WTC11 (cell line): ENCODE results near the gene PSMD1. TPM values are rescaled to one million over a fixed set of nuclear protein-coding genes. Genes with fewer than 3 reads are reported as not detected.

ENCODE experiments used
- ATAC-seq: fragments of 200-7000 bp; cut with Tn5 transposase; 2 replicates; pipeline ENCODE4 v1.10.0; 2021; ENCODE audit warnings: mild to moderate bottlenecking, moderate library complexity
- CTCF ChIA-PET: fragments of 300-600 bp; sonication (Branson Sonifier 250); formaldehyde crosslinking; loops from one replicate; lab custom pipeline; 2021; ENCODE audit warnings: antibody characterized with exemption; lab: Charles Lee
- POLR2A ChIA-PET: fragments of 350-600 bp; sonication (Branson Sonifier 250); formaldehyde crosslinking; loops from one replicate; lab custom pipeline; 2021; ENCODE audit warnings: antibody characterized with exemption; lab: Charles Lee
- DNase-seq: peaks from one replicate; pipeline ENCODE4 v3.0.0; 2021; ENCODE audit warnings: low spot score
- H3K27ac Mint-ChIP-seq: 2 replicates; pipeline ENCODE4 v1.8.0; 2021; ENCODE audit warnings: mixed read lengths
- H3K27me3 Mint-ChIP-seq: 2 replicates; pipeline ENCODE4 v1.8.0; 2021; ENCODE audit warnings: low read depth, mild to moderate bottlenecking, moderate library complexity, mixed read lengths
- H3K36me3 Mint-ChIP-seq: 2 replicates; pipeline ENCODE4 v1.8.0; 2021; ENCODE audit warnings: mixed read lengths
- H3K4me1 Mint-ChIP-seq: 2 replicates; pipeline ENCODE4 v1.8.0; 2022; ENCODE audit warnings: mixed read lengths
- H3K4me3 Mint-ChIP-seq: 2 replicates; pipeline ENCODE4 v1.8.0; 2021; ENCODE audit warnings: mild to moderate bottlenecking, moderate library complexity, mixed read lengths
- H3K9me3 Mint-ChIP-seq: 2 replicates; pipeline ENCODE4 v1.8.0; 2021; ENCODE audit warnings: mixed read lengths
- CBFB ChIP-seq: sonication (generic); formaldehyde crosslinking; IDR thresholded peaks from 2 replicates; pipeline ENCODE4 v1.8.1; 2022; ENCODE audit warnings: mild to moderate bottlenecking, low read depth, missing genetic modification reagents
- E2F1 ChIP-seq: sonication (generic); formaldehyde crosslinking; IDR thresholded peaks from 2 replicates; pipeline ENCODE4 v1.8.0; 2022; ENCODE audit warnings: mild to moderate bottlenecking, missing genetic modification reagents
- ESRRA ChIP-seq: sonication (generic); formaldehyde crosslinking; IDR thresholded peaks from 2 replicates; pipeline ENCODE4 v1.8.1; 2022; ENCODE audit warnings: mild to moderate bottlenecking, missing genetic modification reagents, borderline replicate concordance
- FOXK1 ChIP-seq: sonication (generic); formaldehyde crosslinking; IDR thresholded peaks from 2 replicates; pipeline ENCODE4 v1.8.0; 2022; ENCODE audit warnings: mild to moderate bottlenecking, moderate library complexity, missing genetic modification reagents
- GTF2I ChIP-seq: fragments of 250-450 bp; sonication (Bioruptor Pico); conservative IDR thresholded peaks from 2 replicates; pipeline ENCODE4 v1.4.0; 2021; ENCODE audit warnings: mild to moderate bottlenecking
- HMGXB4 ChIP-seq: sonication (generic); formaldehyde crosslinking; IDR thresholded peaks from 2 replicates; pipeline ENCODE4 v1.8.1; 2023; ENCODE audit warnings: mild to moderate bottlenecking, moderate library complexity, missing genetic modification reagents
- KAT7 ChIP-seq: sonication (generic); formaldehyde crosslinking; IDR thresholded peaks from 2 replicates; pipeline ENCODE4 v1.8.1; 2023; ENCODE audit warnings: missing genetic modification reagents, mild to moderate bottlenecking, borderline replicate concordance
- MXD4 ChIP-seq: fragments of 250-450 bp; sonication (Bioruptor Pico); IDR thresholded peaks from 2 replicates; pipeline ENCODE4 v1.8.0; 2021; ENCODE audit warnings: mild to moderate bottlenecking, moderate library complexity, borderline replicate concordance
- NFYB ChIP-seq: sonication (generic); formaldehyde crosslinking; conservative IDR thresholded peaks from 2 replicates; pipeline ENCODE4 v1.8.0; 2022; ENCODE audit warnings: low read depth, missing genetic modification reagents
- RORB ChIP-seq: fragments of 250-450 bp; sonication (Bioruptor Pico); IDR thresholded peaks from 2 replicates; pipeline ENCODE4 v1.9.0; 2021; ENCODE audit warnings: mild to moderate bottlenecking
- TCF7 ChIP-seq: sonication (generic); formaldehyde crosslinking; IDR thresholded peaks from 2 replicates; pipeline ENCODE4 v1.8.0; 2022; ENCODE audit warnings: mild to moderate bottlenecking, low read depth, missing genetic modification reagents, moderate library complexity
- TEAD4 ChIP-seq: sonication (generic); formaldehyde crosslinking; IDR thresholded peaks from 2 replicates; pipeline ENCODE4 v1.8.0; 2022; ENCODE audit warnings: mild to moderate bottlenecking, missing genetic modification reagents
- USF2 ChIP-seq: sonication (generic); formaldehyde crosslinking; IDR thresholded peaks from 2 replicates; pipeline ENCODE4 v1.8.1; 2023; ENCODE audit warnings: mild to moderate bottlenecking, missing genetic modification reagents, moderate library complexity
- ZNF232 ChIP-seq: sonication (generic); formaldehyde crosslinking; IDR thresholded peaks from 2 replicates; pipeline ENCODE4 v1.8.0; 2022; ENCODE audit warnings: mild to moderate bottlenecking, missing genetic modification reagents
- ZNF396 ChIP-seq: fragments of 250-450 bp; sonication (Bioruptor Pico); IDR thresholded peaks from 2 replicates; pipeline ENCODE4 v1.8.0; 2021; ENCODE audit warnings: mild to moderate bottlenecking, moderate library complexity, borderline replicate concordance
- ZNF423 ChIP-seq: fragments of 250-450 bp; sonication (Bioruptor Pico); IDR thresholded peaks from 2 replicates; pipeline ENCODE4 v2.1.2; 2022; ENCODE audit warnings: mild to moderate bottlenecking, moderate library complexity
- ZNF425 ChIP-seq: fragments of 250-450 bp; sonication (Bioruptor Pico); conservative IDR thresholded peaks from 2 replicates; pipeline ENCODE4 v1.9.0; 2021; ENCODE audit warnings: mild to moderate bottlenecking
- ZNF671 ChIP-seq: fragments of 250-450 bp; sonication (Bioruptor Pico); IDR thresholded peaks from 2 replicates; pipeline ENCODE4 v1.8.0; 2021; ENCODE audit warnings: mild to moderate bottlenecking
- total RNA-seq: library from RNA; stranded (reverse); gene quantifications from 3 replicates; pipeline ENCODE4 v1.2.3, GENCODE V29; 2021

PSMD1 gene
- total RNA-seq, 1 experiment from 2014 or later, result 163 TPM

GRCh38 chr2:231008131-231008530, 48.5 kb upstream of the PSMD1 start:
- peaks cover 11% of the 10 kb centered on the region for H3K36me3 Mint-ChIP-seq
- no peak overlapping the region for H3K4me3 Mint-ChIP-seq
- TF ChIP-seq RORB (CRISPR knock-in tag) (no peak), HMGXB4 (CRISPR knock-in tag) (no peak), NFYB (no peak), ZNF671 (CRISPR knock-in tag) (no peak), CBFB (no peak), FOXK1 (no peak), ESRRA (no peak), USF2 (CRISPR knock-in tag) (no peak), ZNF423 (CRISPR knock-in tag) (no peak), KAT7 (no peak), GTF2I (no peak), MXD4 (no peak)
- H3K9me3 Mint-ChIP-seq, result peaks cover 21% of the 10 kb centered on the region
- no peak overlapping the region for H3K27ac Mint-ChIP-seq
- H3K4me1 Mint-ChIP-seq, result peaks cover 4% of the 10 kb centered on the region; the same call in 1 of the 2 replicates
- ChIA-PET POLR2A (no interaction called here), CTCF (interaction anchor here (1.2 to 3.0 kb wide), 5 partner anchors 8 to 184 kb away, joined by 3 to 13 read pairs (median 4); no protein-coding TSS in a partner anchor)
- ATAC-seq (no peak), DNase-seq (no peak)
- H3K27me3 Mint-ChIP-seq, result peaks cover 5% of the 10 kb centered on the region

- POLR2A ChIA-PET, result no interaction called here
- DNase-seq, result no peak
- Mint-ChIP-seq H3K9me3 (peaks cover 14% of the 10 kb centered on the region), H3K36me3 (peaks cover 11% of the 10 kb centered on the region)
- TF ChIP-seq ZNF232 (CRISPR knock-in tag) (no peak), E2F1 (CRISPR knock-in tag) (no peak), ZNF425 (CRISPR knock-in tag) (no peak), TCF7 (CRISPR knock-in tag) (no peak), ZNF396 (CRISPR knock-in tag) (no peak), TEAD4 (CRISPR knock-in tag) (no peak)
- TF ChIP-seq, all 79 proteins: peak for 0
- ATAC-seq, result peak; percentile 36; the same call in 1 of the 2 replicates
- peaks cover 5% of the 10 kb centered on the region; the same call in 1 of the 2 replicates for H3K4me1 Mint-ChIP-seq
- no peak overlapping the region for H3K27ac Mint-ChIP-seq
- no peak overlapping the region for H3K4me3 Mint-ChIP-seq
- CTCF ChIA-PET, result interaction anchor here (1.2 to 1.4 kb wide), 3 partner anchors 9 to 95 kb away, joined by 3 to 6 read pairs (median 4); no protein-coding TSS in a partner anchor
- peaks cover 3% of the 10 kb centered on the region for H3K27me3 Mint-ChIP-seq
These were observed 47.3 kb upstream of the PSMD1 start for GRCh38 chr2:231009236-231009919.
